NCI-H1105 treated with DMSO at 0.1 percent for 48 hours (cell line): ENCODE results near the gene TRIM67.
"Not testable (repeated sequence)": the region's sequence is repeated elsewhere in the genome, so short reads cannot be mapped to it uniquely, and the experiment has no call there.

ENCODE experiments used
- DNase-seq: peaks from one replicate; lab custom pipeline; 2025; lab: John Stamatoyannopoulos, UW

Gene TRIM67

DNA sequence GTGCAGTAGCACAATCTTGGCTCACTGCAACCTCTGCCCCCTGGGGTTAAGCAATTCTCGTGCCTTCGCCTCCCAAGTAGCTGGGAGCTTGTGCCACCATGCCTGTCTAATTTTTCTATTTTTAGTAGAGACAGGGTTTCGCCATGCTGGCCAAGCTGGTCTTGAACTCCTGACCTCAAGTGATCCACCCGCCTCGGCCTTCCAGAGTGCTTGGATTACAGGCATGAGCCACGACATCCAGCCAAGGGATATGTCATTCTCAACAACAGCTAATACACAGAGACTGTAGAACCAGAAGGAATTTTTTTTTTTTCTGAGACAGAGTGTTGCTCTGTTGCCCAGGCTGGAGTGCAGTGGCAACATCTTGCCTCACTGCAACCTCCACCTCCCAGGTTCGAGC lies 3.7 kb upstream of the TRIM67 start:
- DNase-seq = not testable (repeated sequence)

DNA sequence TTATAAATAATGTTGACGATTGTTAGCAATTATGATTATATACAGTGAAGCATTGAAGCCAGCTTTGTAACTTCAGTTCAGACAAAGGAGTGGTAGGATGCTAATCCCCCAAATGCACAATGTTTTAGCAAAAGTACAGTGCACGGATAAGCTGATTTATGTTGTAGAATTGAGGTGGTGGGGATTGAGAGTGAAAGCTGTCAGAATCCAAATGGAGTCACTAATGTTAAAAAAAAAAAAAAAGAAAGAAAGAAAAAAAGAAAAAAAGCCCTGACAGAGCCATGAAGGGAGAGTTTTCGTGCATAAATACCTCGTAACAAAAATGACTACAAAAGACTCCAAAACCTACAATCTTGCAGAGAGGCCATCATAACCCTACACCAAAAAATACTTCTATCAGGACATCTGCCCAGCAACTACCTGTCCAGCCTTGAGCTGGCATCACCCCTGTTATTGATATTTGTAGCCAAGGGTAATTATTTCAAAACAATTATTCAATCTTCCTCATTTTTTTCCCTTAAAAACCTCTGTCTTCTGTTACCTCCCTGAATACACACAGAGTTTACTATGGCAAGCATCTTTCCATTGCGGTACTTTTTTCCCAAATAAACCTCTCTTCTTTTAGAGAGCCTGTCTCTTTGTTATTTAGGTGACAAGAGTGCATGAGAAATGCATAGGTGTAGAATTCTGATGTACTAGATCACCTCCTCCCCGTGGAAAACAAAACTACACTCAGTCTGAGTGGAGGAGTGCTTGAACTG lies 2.5 kb upstream of the TRIM67 start:
- DNase-seq = no peak

DNA sequence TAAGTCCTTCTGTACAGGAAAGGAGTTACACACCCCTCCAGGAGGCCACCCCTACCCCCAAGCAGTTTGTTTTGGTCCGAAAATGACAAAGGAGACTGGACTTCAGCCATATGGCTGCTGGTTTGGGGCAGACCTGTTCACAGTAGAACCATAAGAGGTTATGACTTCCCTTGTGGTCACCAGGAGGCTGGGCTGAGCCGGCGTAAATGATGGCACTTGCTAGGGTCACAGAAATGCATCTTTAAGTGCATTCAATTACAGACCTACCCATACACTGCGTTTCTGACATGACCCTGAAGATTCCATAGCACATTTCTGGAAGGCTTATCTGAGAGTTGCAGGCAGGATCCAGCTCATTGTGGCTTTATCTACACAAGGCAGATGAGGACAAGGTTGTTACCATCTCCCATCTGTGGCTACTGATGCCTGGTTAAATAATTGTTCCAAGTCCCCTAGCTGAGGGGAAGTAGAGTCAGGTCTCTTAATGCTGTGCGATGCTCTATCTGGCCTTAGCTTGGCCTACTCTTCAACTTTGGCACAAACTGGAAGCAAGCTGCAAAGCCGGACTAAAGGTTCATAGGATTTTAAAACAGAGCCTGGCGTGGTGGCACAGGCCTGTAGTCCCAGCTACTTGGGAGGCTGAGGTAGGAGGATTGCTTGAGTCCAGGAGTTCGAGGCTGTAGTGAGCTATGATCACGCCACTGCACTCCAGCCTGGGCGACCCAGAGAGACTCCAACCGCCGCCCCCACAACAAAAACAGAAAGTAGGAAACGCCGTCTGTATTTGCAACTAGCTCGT lies 1.7 kb upstream of the TRIM67 start:
- no peak for DNase-seq

DNA sequence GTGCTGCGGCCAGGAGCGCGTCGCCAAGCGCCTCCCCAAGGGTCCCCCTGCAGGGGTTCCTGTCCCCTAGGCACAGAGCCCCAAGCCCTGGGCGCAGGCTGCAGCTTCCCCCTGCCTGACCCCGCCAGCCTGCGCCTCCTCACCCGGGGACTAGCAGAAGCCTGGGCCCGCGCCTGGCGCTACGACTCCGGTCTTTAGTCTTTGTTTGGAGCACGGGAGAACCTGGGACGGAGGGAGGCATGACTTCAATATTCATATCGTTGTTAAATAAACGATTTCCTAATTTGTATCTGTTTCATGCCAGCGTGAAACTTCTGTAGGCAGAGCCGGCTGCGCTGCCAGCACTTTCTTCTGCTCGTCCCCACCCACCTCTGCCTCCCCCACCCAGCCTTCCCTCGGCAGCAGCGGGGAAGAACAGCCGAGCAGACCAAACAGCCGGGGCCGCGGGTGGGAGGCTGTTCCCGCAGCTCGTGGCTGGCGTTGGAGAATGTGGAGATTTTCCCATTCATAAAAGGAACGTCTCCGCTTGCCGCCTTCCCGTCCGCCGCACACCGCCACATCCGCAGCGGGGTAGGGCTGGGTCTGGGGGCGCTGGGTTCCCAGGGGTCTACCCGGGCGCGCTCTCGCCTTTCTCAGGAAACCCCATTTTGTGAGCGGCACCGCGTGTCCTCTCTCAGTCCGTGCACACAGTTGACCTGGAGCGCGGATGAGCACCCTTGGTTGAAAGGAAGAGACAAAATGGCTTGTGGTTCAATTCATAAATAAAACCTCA lies 777 bp upstream of the TRIM67 start:
- no peak for DNase-seq

DNA sequence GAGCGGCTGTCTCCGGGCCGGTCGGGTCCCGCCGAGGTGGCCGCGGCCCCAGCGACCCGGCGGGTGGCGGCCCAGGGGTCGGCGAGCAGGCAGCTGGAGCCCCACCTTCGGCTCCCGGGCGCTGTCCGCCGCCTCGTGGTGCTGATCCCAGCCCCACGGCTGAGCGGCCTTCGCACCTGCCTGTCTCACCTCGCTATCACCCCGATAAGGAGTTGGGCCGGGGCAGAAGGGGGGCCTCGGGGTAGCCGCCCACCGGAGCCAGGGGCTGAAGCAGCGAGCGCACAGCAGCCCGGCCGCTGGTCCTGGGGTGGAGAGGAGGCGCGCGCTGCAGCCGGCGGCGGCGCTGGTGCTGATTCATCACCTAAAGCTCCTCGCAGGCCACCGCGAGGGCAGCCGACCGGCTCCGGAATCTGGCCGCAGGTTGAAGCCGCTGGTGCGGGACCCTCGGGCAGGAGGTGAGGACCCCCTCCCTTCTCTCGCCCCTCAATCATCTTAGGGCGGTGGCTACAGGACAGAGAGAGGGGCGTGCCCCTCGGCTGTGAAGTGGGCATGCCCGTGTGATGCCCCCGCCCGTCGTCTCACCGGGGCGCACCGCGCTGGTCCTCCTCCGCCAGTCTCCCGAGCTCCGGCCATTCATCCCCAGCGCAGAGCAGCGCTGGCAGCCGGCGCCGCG lies 575 bp downstream of the TRIM67 start:
- DNase-seq = peak; percentile 13

DNA sequence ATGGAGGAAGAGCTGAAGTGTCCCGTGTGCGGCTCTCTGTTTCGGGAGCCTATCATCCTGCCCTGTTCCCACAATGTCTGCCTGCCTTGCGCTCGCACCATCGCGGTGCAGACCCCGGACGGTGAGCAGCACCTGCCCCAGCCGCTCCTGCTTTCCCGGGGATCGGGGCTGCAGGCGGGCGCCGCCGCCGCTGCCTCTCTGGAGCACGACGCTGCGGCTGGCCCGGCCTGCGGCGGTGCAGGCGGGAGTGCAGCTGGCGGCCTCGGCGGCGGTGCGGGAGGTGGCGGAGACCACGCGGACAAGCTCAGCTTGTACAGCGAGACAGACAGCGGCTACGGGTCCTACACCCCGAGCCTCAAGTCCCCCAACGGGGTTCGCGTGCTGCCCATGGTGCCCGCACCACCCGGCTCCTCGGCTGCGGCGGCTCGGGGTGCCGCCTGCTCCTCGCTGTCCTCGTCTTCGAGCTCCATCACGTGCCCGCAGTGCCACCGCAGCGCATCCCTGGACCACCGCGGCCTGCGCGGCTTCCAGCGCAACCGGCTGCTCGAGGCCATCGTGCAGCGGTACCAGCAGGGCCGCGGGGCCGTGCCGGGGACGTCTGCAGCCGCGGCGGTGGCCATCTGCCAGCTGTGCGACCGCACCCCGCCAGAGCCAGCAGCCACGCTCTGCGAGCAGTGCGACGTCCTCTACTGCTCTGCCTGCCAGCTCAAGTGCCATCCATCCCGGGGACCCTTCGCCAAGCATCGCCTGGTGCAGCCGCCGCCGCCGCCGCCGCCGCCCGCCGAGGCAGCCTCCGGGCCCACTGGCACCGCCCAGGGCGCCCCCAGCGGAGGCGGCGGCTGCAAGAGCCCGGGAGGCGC lies 1.3 kb downstream of the TRIM67 start:
- DNase-seq = peak; percentile 18

DNA sequence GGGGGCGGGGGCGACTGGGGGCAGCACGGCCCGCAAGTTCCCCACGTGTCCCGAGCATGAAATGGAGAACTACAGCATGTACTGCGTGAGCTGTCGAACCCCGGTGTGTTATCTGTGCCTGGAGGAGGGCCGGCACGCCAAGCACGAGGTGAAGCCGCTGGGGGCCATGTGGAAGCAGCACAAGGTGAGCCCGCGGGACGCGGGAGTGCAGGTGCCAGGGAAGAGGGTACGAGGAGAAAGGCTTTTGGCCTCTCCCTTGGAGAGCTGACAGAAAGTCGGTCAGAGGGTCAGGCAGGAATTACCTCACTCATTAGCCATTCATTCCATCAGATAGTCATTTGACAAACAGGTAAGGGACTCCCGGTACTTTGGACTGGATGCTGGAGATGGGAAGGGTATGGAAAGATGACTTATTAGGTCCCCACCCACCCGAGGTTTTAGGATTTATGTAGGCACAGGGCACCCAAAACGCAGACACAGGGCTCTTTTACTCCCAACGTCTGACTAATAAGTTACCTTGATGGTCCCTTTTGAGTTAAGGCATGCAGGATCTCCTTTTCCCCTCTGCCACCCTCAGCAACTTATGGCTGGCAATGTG lies 2.1 kb downstream of the TRIM67 start:
- DNase-seq = no peak

DNA sequence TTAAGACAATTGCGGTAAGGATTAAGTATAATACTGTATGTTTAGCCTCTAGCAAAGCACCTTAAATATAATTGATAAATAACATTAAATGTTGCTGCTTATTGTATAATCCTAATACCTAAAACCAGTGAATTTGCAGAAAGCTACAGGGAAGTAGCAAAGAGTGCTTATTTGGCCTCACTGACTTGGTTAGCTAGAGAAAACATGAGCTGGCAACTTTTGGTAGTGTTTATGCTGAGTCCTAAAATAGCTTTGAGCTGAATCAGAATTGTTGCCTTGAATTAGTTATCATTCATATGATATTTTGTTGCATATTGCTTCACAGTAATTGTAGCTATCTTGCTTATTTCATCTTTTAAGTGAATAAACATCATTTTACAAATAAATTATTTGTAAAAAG lies 3.5 kb downstream of the TRIM67 start:
- no peak for DNase-seq

DNA sequence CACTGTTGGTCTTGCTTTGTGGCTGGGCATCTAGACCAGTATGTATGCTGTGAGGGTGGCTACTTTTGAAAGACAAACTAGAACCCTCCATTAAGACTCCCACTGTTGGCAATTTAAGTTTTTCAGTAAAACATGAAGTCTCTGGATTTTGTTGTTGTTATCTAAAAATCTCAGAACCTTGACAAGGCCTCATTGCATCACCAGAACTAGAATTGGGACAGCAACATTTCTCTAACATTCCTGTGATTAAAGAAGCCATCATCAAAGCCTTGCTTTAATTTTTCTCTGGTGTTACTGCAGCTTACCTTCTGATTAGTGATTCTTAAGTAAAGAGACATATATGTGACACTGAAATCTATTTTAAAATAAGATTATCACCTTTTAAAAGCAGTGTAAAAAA lies 4.5 kb downstream of the TRIM67 start:
- DNase-seq = no peak

DNA sequence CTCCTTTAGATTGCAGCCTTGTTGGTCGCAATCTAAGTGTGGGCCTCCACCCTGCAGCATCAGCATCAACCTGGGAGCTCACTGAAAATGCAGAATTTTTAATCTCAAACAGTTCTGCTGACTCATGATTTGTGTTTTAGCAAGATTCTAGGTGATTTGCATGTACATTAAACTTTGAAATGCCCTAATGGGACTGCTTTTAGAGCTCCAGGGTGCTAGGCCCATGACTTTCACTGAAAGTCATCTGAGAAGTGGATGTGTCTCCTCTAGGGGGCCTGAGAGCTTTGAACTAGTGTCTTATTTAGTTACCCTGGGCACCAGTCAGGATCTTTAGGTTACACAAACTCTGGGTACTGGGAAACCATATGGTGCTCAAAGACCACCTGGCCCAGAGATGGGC lies 9.0 kb downstream of the TRIM67 start:
- no peak for DNase-seq

DNA sequence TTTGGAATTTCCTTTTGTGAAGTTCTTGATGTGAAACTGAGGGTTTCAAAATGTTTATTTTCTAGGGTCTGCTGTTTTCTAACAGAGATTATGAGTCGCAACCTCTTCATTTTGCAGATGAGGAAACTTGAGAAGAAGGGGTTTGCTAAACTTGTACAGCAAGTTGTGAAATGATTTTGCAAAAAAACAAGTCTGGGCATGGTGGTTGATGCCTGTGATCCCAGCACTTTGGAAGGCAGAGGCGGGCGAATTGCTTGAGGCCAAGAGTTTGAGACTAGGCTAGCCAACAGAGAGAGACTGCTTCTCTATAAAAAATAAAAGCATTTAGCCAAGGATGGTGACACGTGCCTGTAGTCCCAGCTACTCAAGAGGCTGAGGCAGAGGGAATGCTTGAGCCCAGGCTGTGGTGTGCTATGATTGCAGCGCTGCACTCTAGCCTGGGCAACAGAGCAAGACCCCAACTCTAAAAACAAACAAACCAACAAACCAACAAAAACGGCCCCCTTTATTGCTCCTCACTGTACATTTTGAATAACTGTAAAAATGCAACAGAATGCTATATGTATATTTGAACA lies 9.9 kb downstream of the TRIM67 start:
- DNase-seq = no peak

DNA sequence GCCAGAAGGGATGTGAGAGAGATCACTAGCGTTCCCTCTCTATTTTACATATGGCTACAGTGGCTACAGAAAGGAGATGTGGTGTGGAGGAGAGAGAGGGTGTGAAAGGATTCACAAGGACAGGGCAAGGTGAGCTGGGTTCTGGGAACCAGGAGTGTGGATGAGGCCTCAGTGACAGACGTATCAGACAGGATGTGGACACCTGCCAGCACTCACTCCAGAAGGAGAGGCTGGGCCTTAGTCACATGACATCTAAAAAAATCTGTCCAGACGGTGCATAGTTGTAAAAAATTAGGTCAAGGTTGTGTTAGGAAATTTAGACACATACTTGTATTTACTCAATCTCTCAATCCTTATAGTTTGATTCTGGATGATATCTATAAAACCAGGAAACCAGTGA lies 10.6 kb downstream of the TRIM67 start:
- DNase-seq = no peak

DNA sequence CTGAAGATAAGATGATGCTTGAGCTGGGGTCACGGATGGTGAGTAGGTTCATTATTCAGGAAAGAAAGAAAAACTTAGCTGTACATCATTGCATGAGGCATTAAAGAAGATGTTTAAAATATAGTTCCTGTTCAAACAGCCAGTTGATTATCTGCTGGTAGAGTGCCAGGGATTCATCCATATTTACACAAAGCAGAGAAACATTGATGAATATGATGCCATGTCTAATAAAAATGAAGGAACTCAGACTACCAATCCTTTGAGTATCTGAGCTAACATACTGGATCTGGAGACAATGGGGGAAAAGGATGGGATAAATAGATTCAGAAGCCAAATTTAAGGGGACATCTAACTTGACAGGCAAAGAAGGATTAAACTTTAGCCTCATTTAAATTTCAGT lies 14.6 kb downstream of the TRIM67 start:
- no peak for DNase-seq

DNA sequence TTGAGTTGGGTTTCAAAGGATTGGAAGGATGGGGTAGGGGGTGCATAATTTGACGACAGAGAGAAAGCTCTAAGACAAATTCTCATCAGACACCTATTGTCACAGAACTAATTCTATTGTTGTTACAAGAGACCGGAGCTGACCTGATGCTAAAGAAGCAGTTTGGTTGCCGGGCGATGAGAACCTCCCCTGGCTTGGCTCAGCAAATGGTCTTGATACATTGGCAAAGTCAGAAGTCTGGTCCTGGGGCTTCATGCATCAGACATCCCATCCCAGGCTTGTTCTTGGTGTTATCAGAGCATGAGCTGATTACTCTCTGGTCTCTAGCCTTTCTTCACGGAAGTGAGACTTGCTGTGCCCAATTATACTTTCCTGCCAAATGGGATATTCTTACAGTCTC lies 15.4 kb downstream of the TRIM67 start:
- no peak for DNase-seq

DNA sequence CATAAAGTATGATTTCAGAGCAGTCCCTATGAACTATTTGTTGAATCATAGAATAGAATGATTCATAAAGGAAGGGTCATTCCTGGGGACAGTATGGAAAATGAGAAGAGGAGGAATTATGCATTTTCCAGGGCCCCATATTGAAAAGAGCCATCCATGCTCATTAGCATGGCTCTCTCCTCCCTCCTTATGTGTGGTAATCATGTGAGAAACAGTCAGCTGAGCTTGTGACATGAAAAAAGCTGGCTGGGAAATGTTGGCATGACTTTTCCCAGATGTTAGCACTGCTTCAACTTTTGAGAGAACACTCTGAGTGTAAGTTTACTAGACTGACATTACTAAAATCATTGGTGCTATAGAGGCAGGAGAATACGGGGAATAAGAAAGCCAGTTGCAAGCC lies 16.1 kb downstream of the TRIM67 start:
- DNase-seq = no peak

DNA sequence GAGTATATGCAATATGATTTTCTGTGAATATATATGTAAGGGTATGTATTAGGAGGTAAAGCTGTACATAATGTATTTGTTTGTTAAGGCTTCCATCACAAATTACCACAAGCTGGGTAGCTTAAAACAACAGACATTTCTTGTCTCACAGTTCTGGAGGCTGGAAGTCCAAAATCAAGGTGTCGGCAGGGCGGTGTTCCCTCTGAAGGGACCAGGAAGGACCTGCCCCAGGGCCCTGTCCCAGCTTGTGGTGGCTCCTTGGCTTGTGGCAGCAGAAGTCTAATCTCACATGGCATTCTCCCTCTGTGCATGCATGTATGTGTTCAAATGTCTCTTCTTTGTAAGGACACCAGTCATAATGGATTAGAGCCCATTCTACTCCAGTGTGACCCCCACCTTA lies 17.1 kb downstream of the TRIM67 start:
- DNase-seq = no peak

DNA sequence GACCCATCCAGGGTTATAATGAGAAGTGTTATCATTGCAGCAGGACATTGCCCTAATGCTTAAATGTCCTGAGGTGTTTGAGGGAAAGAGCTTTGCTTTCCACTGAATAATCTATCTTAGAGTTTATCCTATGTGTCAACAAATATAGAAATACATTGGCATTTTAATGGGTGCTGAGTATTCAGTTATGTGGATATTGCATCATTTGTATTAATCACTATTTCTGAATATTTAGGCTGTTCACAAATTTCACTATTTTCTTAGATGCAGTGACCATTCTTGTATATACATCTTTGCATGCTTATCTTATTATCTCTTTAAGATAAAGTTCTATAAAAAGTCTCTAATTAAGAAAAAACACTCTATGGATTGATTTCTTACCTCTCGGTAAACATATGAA lies 18.2 kb downstream of the TRIM67 start:
- no peak for DNase-seq

DNA sequence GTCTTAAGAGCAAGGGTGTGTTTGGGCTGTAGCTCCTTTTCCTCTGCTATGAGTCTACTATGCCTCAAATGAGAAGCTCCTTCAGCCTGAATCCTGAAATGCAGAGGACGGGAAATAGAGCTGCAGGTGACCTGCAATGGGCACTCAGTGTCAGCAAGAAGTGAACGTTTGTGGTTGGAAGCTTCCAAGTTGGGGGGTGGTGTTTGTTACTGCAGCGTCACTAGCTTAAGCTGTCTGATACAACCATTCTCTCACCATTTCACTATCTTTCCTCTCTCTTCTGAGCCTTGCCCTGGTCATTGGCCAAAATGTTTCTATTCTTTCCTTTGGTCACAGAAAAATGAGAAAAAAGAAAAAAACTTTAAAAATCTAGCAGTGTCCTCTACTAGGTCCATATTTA lies 19.4 kb downstream of the TRIM67 start:
- no peak for DNase-seq

DNA sequence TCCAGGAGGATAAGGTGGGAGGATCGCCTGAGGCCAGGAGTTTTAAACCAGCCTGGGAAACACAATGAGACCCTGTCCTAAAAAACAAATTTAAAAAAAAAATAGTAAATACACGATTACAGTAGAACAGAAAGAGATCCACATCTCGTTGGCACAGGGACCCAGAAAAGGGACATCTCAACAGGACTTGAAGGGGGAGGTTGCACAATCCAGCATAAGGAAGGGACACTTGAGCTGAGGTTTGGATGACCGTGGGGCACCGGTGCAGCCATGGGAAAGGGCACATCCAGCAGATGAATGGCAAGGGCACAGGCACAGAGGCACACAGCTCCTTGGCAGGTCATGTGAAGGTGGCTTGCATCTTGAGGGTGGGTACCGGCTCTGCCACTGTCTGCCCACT lies 20.5 kb downstream of the TRIM67 start:
- no peak for DNase-seq
